ENCODE results near the gene ANKRD17. TPM values are rescaled to one million over a fixed set of nuclear protein-coding genes. Genes with fewer than 3 reads are reported as not detected.

Gene ANKRD17
- total RNA-seq, 6 experiments from 2014 or later: 25.1 to 34.0 (median 28.1) TPM

GRCh38 chr4:73127839-73128453 lies 130.7 kb downstream of the ANKRD17 start:
- Histone ChIP-seq H3K4me1 (no peaks in the 10 kb centered on the region), H3K27me3 (no peaks in the 10 kb centered on the region), H3K27ac (no peak overlapping the region), H3K4me3 (no peak overlapping the region), H3K9me3 (no peaks in the 10 kb centered on the region), H3K36me3 (peaks cover 0 to 27% (median 15%) of the 10 kb centered on the region in 4 donors)
- intact Hi-C loops (cut with DNase I): no loop called here
- WGBS (ENCODE audit: insufficient coverage, low coverage, low lambda C conversion rate, missing lambda C conversion rate): 100% methylated on average over 3 of the region's 3 CpGs
- TF ChIP-seq POLR2A (IDR thresholded peaks at IDR 0.05) (no peak), CTCF (IDR thresholded peaks at IDR 0.05) (peak in 3 of 4 donors; percentile 20 to 31 (median 21))
- DNase-seq (no peak), ATAC-seq (peak; percentile 66 to 74 (median 69))

DNA sequence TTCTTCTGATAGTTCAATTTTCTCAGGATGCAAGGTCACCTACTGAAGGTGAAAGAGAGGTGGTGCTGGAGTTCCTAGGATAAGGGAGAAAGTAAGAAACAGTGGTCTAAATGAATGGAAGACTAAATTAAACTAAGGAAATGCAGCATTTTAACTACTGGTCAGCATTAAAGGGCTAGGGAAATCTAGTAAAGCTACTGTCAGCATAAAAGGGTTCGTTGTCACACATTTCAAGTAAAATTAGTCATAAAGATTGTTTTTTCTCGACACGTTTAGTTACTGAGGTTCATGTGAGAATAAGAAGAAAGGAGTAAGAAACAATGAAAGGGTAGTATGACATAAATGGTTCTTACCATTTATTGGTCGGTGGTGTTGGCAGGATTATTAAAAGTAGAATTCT lies 149.1 kb downstream of the ANKRD17 start:
- 86% methylated on average over 4 of the region's 4 CpGs for whole genome bisulfite sequencing (ENCODE audit: insufficient coverage, low coverage, low lambda C conversion rate, missing lambda C conversion rate)
- Histone ChIP-seq H3K4me3 (no peak overlapping the region), H3K36me3 (peaks cover 0 to 35% (median 9%) of the 10 kb centered on the region in 4 donors), H3K4me1 (peaks cover 0 to 10% (median 2%) of the 10 kb centered on the region in 4 donors), H3K9me3 (no peaks in the 10 kb centered on the region), H3K27ac (no peak overlapping the region), H3K27me3 (no peaks in the 10 kb centered on the region)
- ATAC-seq (no peak), DNase-seq (no peak)
- TF ChIP-seq CTCF (IDR thresholded peaks at IDR 0.05) (no peak), POLR2A (IDR thresholded peaks at IDR 0.05) (no peak)
- intact Hi-C loops (cut with DNase I): no loop called here

DNA sequence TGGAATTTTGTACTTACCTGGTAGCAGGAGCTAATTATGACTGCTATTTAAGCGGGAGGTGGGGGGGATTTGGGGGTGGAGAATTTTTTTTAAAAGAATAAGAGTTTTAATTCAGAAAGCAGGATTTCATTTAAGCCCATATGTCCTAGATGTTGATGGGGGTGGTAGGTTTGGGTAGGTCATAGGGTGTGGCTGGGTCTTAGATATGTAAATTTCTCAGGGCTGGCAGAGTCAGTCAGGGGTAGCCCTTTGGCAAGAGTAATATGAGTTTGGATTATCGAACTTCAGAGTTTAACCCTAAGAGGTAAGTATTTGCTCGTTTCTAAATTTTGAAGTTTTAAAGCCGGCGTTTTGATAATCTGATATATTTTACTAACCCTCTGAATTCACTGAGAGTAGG lies 153.9 kb downstream of the ANKRD17 start:
- WGBS (ENCODE audit: insufficient coverage, low coverage, low lambda C conversion rate, missing lambda C conversion rate): 51% methylated on average over 5 of the region's 5 CpGs
- DNase-seq (no peak), ATAC-seq (peak in 3 of 4 donors; percentile 5 to 56 (median 17))
- Histone ChIP-seq H3K36me3 (peaks cover 0 to 26% (median 6%) of the 10 kb centered on the region in 4 donors), H3K27me3 (no peaks in the 10 kb centered on the region), H3K27ac (peak overlapping the region in 2 of 3 donors; percentile 51 to 82), H3K4me1 (peaks cover 0 to 16% (median 4%) of the 10 kb centered on the region in 4 donors), H3K9me3 (no peaks in the 10 kb centered on the region), H3K4me3 (peak overlapping the region in 1 of 3 donors; percentile 54)
- intact Hi-C loops (cut with DNase I): no loop called here
- TF ChIP-seq CTCF (IDR thresholded peaks at IDR 0.05) (no peak), POLR2A (IDR thresholded peaks at IDR 0.05) (no peak)

GRCh38 chr4:73103799-73104503 lies 154.6 kb downstream of the ANKRD17 start:
- TF ChIP-seq CTCF (IDR thresholded peaks at IDR 0.05): no peak
- peak; percentile 57 for TF ChIP-seq POLR2A (IDR thresholded peaks at IDR 0.05)
- ATAC-seq: peak; percentile 95 to 97 (median 96)
- intact Hi-C loops (cut with DNase I): no loop called here
- Histone ChIP-seq H3K27me3 (no peaks in the 10 kb centered on the region), H3K4me3 (peak overlapping the region in 2 of 3 donors; percentile 26 to 54), H3K9me3 (no peaks in the 10 kb centered on the region), H3K4me1 (peaks cover 0 to 16% (median 4%) of the 10 kb centered on the region in 4 donors), H3K36me3 (peaks cover 0 to 30% (median 6%) of the 10 kb centered on the region in 4 donors), H3K27ac (peak overlapping the region in 2 of 3 donors; percentile 51 to 82)
- no peak for DNase-seq
- WGBS (ENCODE audit: insufficient coverage, low coverage, low lambda C conversion rate, missing lambda C conversion rate): 22% methylated on average over 8 of the region's 8 CpGs

All from right lobe of liver (tissue), 6 donors.